ENCODE data around the gene HIP1R. TPM values are rescaled to one million over a fixed set of nuclear protein-coding genes. Genes with fewer than 3 reads are reported as not detected.

HIP1R gene
- total and polyA plus RNA-seq, 2 of the 8 experiments (the other 6 are each of a cell fraction or from before 2014, with no cell fraction given) = 11.2 to 14.5 TPM

DNA sequence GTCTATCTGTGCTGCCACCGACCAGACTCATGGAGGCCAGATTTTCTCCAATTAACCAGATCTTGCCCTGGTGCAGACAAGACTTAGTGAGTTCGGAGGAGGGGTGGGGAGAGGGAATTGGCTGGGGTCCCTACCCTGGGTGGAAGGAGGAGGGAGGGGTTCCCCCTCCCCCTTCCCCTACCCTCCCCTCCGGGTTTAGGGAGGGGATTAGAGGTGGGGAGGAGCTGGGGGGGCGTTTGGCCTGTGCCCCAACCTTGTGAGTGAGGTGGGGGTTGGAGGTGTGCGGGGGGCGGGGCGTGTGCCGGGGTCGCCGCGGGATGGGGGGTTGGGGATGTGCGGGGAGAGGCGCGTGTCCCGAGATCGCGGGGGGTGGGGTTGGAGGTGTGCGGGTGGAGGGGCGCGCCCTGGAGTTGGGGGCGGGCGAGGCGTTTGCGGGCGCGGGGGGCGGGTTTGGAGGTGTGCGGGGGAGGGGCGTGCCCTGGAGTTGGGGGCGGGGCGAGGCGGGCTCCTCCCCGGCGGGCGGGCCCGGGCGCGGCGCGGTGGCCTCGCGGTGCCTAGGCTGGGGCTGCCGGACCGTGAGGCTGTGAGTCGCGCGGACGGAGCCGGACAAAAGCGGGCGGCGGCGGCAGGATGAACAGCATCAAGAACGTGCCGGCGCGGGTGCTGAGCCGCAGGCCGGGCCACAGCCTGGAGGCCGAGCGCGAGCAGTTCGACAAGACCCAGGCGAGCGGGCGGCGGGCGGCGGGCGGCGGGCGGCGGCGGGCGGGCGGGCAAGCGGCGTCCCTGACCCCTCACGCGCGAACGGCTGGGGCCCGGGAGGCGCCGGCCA, at the start of gene HIP1R (continued):
- peak; percentile 19 for TF ChIP-seq ASH2L (IDR thresholded peaks at IDR 0.05; ENCODE audit: low read length)
